ENCODE measurements around the gene BUB3. TPM values are rescaled to one million over a fixed set of nuclear protein-coding genes. Genes with fewer than 3 reads are reported as not detected.

Gene BUB3
- total RNA-seq, 1 experiment from 2014 or later, result 96.5 TPM

DNA sequence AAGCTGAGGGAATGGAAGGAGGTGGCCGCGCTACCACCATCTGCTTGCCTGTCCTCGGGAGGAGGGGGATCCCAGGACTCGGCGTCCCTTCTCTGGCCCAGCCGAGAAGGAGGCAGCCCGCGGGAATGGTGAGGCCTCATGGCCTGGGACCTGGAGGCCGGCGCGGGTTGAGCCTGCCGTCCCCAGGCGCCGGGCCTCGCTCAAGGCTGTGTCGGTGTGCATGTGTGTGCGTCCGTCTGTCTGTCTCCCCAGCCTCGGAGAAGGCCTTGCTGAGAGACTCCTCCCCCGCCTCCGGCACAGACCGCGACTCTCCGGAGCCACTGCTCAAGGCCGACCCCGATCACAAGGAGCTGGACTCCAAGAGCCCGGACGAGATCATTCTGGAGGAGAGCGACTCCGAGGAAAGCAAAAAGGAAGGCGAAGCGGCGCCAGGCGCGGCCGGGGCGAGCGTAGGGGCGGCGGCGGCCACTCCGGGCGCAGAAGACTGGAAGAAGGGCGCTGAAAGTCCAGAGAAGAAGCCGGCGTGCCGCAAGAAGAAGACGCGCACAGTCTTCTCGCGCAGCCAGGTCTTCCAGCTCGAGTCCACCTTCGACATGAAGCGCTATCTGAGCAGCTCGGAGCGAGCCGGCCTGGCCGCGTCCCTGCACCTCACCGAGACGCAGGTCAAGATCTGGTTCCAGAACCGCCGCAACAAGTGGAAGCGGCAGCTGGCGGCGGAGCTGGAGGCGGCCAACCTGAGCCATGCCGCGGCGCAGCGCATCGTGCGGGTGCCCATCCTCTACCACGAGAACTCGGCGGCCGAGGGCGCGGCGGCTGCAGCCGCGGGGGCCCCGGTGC is 17.2 kb upstream of the BUB3 start:
- TF ChIP-seq EZH2 (IDR thresholded peaks at IDR 0.05; ENCODE audit: low read depth), result no peak
- TF ChIP-seq, protein P1, sequence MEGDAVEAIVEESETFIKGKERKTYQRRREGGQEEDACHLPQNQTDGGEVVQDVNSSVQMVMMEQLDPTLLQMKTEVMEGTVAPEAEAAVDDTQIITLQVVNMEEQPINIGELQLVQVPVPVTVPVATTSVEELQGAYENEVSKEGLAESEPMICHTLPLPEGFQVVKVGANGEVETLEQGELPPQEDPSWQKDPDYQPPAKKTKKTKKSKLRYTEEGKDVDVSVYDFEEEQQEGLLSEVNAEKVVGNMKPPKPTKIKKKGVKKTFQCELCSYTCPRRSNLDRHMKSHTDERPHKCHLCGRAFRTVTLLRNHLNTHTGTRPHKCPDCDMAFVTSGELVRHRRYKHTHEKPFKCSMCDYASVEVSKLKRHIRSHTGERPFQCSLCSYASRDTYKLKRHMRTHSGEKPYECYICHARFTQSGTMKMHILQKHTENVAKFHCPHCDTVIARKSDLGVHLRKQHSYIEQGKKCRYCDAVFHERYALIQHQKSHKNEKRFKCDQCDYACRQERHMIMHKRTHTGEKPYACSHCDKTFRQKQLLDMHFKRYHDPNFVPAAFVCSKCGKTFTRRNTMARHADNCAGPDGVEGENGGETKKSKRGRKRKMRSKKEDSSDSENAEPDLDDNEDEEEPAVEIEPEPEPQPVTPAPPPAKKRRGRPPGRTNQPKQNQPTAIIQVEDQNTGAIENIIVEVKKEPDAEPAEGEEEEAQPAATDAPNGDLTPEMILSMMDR (conservative IDR thresholded peaks at IDR 0.05), result no peak
- no peak overlapping the region for H3K27ac ChIP-seq
- no peak overlapping the region for H3K4me3 ChIP-seq
- ChIA-PET CTCF (interaction anchor here (0.5 kb wide), 1 partner anchor 429 kb away, joined by 5 read pairs; no protein-coding TSS in a partner anchor), POLR2A (ENCODE audit: unreplicated experiment) (no interaction called here)
- H3K9me2 ChIP-seq (ENCODE audit: insufficient read depth), result no peaks in the 10 kb centered on the region
- H3K4me1 ChIP-seq (replicated peaks; ENCODE audit: insufficient read depth), result no peaks in the 10 kb centered on the region
- no peaks in the 10 kb centered on the region for H3K36me3 ChIP-seq (ENCODE audit: low read depth)
- 0 out of 2 replicates have a peak, but pooled peaks cover 4% of the 10 kb centered on the region for H3K27me3 ChIP-seq (ENCODE audit: insufficient read depth, low read depth)
- H3K4me2 ChIP-seq, result no peak overlapping the region
- BruUV-seq (replicated peaks), result no TSS peak
- no peaks in the 10 kb centered on the region for H3F3A ChIP-seq (ENCODE audit: insufficient read depth, low read depth)
- no peaks in the 10 kb centered on the region for H3K79me2 ChIP-seq (ENCODE audit: low read depth)
- DNase-seq, result no peak
- H2AFZ ChIP-seq, result no peak overlapping the region
- intact Hi-C loops (cut with micrococcal nuclease; ENCODE audit: unreplicated experiment), result no loop called here
- no peaks in the 10 kb centered on the region for H4K20me1 ChIP-seq (ENCODE audit: insufficient read depth)
- no peaks in the 10 kb centered on the region for H3K9me3 ChIP-seq (ENCODE audit: insufficient read depth, low read depth)

DNA sequence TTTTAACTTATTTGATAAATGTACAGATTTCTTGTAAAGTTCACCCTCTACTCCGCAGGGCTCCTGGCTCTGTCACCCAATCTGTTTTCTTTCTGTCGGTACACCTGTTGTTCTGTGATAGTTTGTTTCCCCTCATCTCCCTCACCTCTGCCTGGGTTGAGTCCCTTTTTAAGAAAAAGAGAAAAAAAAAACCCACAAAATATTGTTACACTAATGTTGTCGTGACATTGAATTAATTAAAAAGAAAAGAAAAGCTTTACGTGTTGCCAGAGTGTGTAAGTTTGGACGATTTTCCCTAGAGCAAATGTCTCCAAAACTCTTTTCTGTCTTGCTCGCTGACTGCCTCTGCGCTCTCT is 15.1 kb upstream of the BUB3 start:
- no peak for TF ChIP-seq EZH2 (IDR thresholded peaks at IDR 0.05; ENCODE audit: low read depth)
- TF ChIP-seq, protein P1 (conservative IDR thresholded peaks at IDR 0.05), result no peak
- H3K4me3 ChIP-seq, result peak overlapping the region; percentile 41; the same call in 1 of the 2 replicates
- intact Hi-C loops (cut with micrococcal nuclease; ENCODE audit: unreplicated experiment), result no loop called here
- no peaks in the 10 kb centered on the region for H3K9me3 ChIP-seq (ENCODE audit: insufficient read depth, low read depth)
- CTCF ChIA-PET, result no interaction called here
- H3K27me3 ChIP-seq (ENCODE audit: insufficient read depth, low read depth), result 0 out of 2 replicates have a peak, but pooled peaks cover 4% of the 10 kb centered on the region
- BruUV-seq (replicated peaks), result no TSS peak
- H3K36me3 ChIP-seq (ENCODE audit: low read depth), result no peaks in the 10 kb centered on the region
- H2AFZ ChIP-seq, result peak overlapping the region; percentile 55; the same call in 1 of the 2 replicates
- H3F3A ChIP-seq (ENCODE audit: insufficient read depth, low read depth), result no peaks in the 10 kb centered on the region
- POLR2A ChIA-PET (ENCODE audit: unreplicated experiment), result interaction anchor here (0.7 kb wide), 1 partner anchor 516 kb away, joined by 12 read pairs; no protein-coding TSS in a partner anchor
- H3K4me1 ChIP-seq (replicated peaks; ENCODE audit: insufficient read depth), result no peaks in the 10 kb centered on the region
- H4K20me1 ChIP-seq (ENCODE audit: insufficient read depth), result no peaks in the 10 kb centered on the region
- H3K27ac ChIP-seq, result no peak overlapping the region
- no peak for DNase-seq
- peak overlapping the region; percentile 76 for H3K4me2 ChIP-seq
- no peaks in the 10 kb centered on the region for H3K79me2 ChIP-seq (ENCODE audit: low read depth)
- H3K9me2 ChIP-seq (ENCODE audit: insufficient read depth), result no peaks in the 10 kb centered on the region

DNA sequence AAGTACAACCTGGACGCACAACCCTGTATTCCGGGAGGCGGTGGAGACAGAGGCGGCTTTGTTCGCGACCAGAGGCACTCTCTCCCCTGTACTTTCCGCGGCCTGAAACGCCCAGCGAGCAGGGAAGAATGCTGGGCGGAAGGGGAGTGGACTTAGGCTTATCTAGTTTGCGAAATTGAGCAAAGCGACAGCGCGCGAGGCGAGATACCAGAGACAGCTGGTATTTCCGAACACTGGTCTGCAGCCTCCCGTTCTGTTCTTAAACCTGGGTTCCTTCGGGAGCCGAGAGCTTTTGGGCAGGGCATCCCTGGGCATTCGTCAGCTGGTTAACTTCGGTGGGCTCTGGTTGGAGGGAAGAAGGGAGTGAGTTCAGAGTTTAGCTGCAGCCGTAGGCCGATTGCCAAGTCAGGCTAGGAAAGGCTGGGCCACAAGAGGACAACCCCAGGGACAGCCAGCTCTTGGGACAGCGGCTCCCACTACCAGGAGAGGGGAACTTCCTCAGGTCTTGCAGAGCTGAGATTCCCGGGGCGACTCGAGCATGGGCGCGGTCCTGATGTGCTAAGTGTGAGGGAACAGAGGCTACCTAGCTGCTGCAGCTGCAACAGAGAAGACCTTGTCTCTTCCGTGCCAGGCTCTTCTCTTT is 14.6 kb upstream of the BUB3 start:
- BruUV-seq (replicated peaks), result no TSS peak
- no peak overlapping the region for H3K27ac ChIP-seq
- H2AFZ ChIP-seq, result peak overlapping the region; percentile 55; the same call in 1 of the 2 replicates
- intact Hi-C loops (cut with micrococcal nuclease; ENCODE audit: unreplicated experiment), result no loop called here
- H3K4me2 ChIP-seq, result peak overlapping the region; percentile 76
- H3K4me1 ChIP-seq (replicated peaks; ENCODE audit: insufficient read depth), result no peaks in the 10 kb centered on the region
- no peaks in the 10 kb centered on the region for H4K20me1 ChIP-seq (ENCODE audit: insufficient read depth)
- no peaks in the 10 kb centered on the region for H3K9me2 ChIP-seq (ENCODE audit: insufficient read depth)
- ChIA-PET POLR2A (ENCODE audit: unreplicated experiment) (interaction anchor here (0.7 kb wide), 1 partner anchor 304 kb away, joined by 5 read pairs; no protein-coding TSS in a partner anchor), CTCF (no interaction called here)
- TF ChIP-seq, protein P1 (conservative IDR thresholded peaks at IDR 0.05), result no peak
- TF ChIP-seq EZH2 (IDR thresholded peaks at IDR 0.05; ENCODE audit: low read depth), result no peak
- H3K9me3 ChIP-seq (ENCODE audit: insufficient read depth, low read depth), result no peaks in the 10 kb centered on the region
- H3K4me3 ChIP-seq, result peak overlapping the region; percentile 41; the same call in 1 of the 2 replicates
- no peaks in the 10 kb centered on the region for H3F3A ChIP-seq (ENCODE audit: insufficient read depth, low read depth)
- H3K27me3 ChIP-seq (ENCODE audit: insufficient read depth, low read depth), result 0 out of 2 replicates have a peak, but pooled peaks cover 4% of the 10 kb centered on the region
- H3K36me3 ChIP-seq (ENCODE audit: low read depth), result no peaks in the 10 kb centered on the region
- no peaks in the 10 kb centered on the region for H3K79me2 ChIP-seq (ENCODE audit: low read depth)
- DNase-seq, result peak; percentile 31 to 43
